HG03354 (cell line): ENCODE data around the gene HSPBP1.
"Not testable (repeated sequence)": the region's sequence is repeated elsewhere in the genome, so short reads cannot be mapped to it uniquely, and the experiment has no call there.

Experiments
- ATAC-seq: cut with Tn5 transposase; IDR thresholded peaks from one replicate; pipeline ENCODE4 v1.9.1; 2021; ENCODE audit warnings: mild to moderate bottlenecking; ENCODE audit not compliant: unreplicated experiment, poor library complexity, severe bottlenecking

HSPBP1 gene

DNA sequence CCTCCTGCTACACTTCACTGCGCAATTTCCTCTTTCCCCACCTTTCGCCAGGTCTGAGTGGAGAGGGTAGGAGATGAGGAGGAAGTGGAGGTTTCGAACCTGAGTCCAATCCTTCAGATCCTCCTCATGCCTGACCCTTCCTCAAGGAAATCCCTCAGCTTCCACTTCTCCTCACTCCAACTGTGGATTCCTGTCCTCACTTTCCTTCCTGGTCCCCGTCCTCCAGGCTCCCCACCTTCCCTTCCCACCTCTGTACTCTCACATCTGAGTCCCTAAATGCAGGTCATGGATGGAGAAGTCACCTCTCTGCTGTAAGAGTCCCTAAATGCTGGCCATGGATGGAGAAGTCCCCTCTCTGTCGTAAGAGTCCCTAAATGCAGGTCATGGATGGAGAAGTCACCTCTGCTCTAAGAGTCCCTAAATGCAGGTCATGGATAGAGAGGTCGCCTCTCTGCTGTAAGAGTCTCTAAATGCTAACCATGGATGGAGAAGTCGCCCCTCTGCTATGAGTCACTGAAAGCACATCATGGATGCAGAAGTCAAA, 54.4 kb downstream of the HSPBP1 start:
- no peak for ATAC-seq

GRCh38 chr19:55224679-55225414, 55.1 kb downstream of the HSPBP1 start:
- ATAC-seq = not testable (repeated sequence)

DNA sequence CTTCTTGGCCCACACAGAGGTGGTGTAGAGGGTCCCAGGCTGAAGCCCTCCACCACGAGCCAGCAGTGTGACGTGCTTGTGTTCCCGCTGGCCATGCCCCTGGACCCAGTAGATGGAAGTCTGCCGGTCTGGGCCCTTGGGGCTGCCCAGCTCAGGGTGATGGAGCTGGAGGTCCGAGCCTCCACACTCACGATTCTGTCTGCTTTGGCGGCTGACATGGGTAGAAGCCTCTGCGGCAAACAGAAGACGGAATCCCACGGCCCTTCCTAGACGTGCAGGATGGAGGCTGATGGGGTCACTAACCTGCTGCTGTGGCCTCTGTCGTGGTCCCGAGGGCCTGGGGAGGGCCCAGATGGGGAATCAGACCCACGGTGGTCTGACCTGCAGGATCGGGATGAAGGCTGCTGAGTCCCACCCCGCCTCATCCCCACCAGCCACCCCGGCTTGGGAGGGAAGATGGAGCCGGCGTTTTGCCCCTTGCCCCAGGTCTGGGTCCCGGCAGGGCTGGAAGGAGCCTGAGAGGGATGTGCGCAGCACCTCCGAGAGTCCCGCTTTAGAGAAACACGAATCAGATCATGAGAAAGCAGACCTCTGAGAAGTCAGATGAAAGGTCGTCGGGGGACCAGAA, 55.8 kb downstream of the HSPBP1 start:
- no peak for ATAC-seq

DNA sequence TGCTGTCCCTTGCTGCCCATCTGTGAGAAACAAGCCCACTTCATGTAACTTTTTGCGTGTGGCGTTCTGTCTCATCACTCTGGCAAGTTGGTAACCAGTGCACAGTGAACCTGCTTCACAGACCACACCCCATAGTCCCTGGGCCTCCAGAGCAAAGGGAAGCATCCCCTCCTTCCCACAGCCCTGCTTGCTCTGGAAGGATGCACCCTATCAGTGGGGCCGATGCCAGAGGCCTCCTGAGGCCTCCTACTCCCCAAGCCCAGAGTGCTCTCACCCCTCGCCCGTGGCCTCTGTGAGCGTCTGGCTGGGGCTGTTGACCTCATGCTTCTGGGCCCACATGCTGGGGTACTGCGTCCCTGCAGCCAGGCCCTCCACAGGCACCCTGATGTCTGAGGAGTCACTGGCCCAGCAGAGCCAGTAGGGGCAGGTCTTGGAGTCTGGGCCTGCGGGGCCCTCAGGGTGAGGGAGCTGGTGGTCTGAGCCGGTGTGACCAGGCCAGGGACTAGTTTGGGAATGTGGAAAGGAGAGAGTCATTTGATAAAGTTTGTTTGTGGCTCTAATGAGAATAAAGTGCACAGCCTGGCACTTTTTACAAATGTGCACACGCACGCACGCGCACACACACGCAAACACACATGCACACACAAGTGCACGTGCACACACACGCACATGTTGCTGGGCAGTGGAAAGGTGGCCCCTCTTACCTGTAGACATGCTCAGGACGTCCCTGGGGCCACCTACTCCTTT, 56.4 kb downstream of the HSPBP1 start:
- no peak for ATAC-seq

DNA sequence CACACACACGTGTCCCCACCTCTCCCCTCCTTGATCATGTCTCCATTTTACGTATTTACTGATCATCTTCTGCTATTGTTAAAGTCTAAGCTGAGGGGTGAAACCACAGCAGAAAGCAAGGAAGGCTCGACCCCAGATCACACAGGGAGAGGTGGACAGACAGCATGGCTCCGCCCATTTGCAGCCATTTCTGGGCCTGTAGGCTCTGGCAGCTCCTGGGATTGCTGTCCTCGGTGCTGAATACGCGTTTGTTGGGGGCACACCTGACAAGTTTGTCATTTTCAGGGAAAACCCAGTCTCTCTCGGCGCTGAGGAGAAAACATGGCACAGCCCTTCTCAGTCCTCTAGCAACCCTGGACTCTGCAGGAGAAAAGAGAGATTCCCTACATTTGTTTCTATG, 59.4 kb downstream of the HSPBP1 start:
- ATAC-seq = no peak

GRCh38 chr19:55216461-55217198, 63.3 kb downstream of the HSPBP1 start:
- ATAC-seq = no peak

DNA sequence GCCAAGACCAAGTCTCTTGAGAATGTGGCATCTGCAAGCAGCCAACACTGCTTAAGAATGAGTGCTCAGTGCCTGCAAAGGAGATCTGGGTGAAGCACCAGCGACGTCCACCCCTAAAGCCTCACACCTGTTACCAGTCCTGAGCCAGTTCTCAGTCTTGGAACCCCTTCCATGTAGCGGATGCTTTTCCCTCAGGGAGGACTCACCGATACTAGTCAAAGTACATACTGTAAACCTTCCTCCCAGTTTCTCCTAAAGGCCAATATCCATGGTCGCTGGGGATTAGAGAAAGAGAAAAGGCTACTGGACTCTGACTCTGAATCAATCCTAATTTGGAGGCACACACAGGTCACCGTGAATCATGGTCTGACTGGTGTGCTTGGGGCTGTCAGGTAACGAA, 66.4 kb downstream of the HSPBP1 start:
- no peak for ATAC-seq

GRCh38 chr19:55212447-55212846, 67.5 kb downstream of the HSPBP1 start:
- no peak for ATAC-seq
